Bronchial epithelial cell (primary cell): Measurements from ENCODE around the gene TEX26. TPM values are rescaled to one million over a fixed set of nuclear protein-coding genes. Genes with fewer than 3 reads are reported as not detected.

Experiments used
- DNase-seq: peaks from one replicate; pipeline ENCODE4 v3.0.0-alpha.2; 2010; ENCODE audit warnings: low read depth
- FAIRE-seq: peaks from 2 replicates; lab custom pipeline; 2011; peaks lifted over from hg19 to GRCh38; lab: Jason Lieb, UNC
- H3K27me3 ChIP-seq: 2 replicates; pipeline ENCODE4 v1.5.1; 2011; ENCODE audit warnings: low read length; ENCODE audit not compliant: control insufficient read depth, insufficient read depth
- H3K36me3 ChIP-seq: 2 replicates; pipeline ENCODE4 v1.5.1; 2011; ENCODE audit warnings: low read length; ENCODE audit not compliant: control insufficient read depth, insufficient read depth
- H3K4me3 ChIP-seq: 2 replicates; pipeline ENCODE4 v1.5.1; 2011; ENCODE audit warnings: mild to moderate bottlenecking, low read depth, low read length, control low read depth
- total RNA-seq: library from RNA; depleted of rRNA; stranded (reverse); fragments of >200 nt; gene quantifications from 2 replicates; pipeline ENCODE4 v1.2.1, GENCODE V29; 2014
- TF ChIP-seq, protein P1 (sequence below): IDR thresholded peaks from 2 replicates; pipeline ENCODE4 v1.5.1; 2011; ENCODE audit warnings: mild to moderate bottlenecking, moderate library complexity, low read length, control low read depth, inconsistent platforms; ENCODE audit not compliant: insufficient read depth, severe bottlenecking

TEX26 gene
- total RNA-seq, 1 donor from 2014 or later, result not detected

DNA sequence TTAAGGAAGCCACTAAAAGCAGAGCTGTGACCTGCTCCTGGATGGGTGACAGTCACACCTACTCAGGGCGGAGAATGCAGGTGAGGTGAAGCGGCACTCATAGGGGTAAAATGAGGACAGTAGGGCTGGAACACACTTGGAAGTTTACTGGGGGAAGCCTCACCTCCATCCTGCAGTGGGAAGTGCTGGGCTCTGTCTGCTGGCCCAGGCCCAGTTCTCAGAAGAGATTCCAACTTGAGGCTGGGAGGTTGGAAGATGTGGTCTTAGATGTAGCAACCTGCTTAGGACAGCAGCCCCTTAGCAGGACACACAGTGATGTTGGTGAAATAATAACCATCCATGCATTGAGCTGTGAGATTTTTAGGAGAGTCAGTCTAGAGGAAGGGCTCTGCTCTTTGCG is 21.8 kb upstream of the TEX26 start:
- DNase-seq (no peak), FAIRE-seq (no peak)
- TF ChIP-seq, protein P1, sequence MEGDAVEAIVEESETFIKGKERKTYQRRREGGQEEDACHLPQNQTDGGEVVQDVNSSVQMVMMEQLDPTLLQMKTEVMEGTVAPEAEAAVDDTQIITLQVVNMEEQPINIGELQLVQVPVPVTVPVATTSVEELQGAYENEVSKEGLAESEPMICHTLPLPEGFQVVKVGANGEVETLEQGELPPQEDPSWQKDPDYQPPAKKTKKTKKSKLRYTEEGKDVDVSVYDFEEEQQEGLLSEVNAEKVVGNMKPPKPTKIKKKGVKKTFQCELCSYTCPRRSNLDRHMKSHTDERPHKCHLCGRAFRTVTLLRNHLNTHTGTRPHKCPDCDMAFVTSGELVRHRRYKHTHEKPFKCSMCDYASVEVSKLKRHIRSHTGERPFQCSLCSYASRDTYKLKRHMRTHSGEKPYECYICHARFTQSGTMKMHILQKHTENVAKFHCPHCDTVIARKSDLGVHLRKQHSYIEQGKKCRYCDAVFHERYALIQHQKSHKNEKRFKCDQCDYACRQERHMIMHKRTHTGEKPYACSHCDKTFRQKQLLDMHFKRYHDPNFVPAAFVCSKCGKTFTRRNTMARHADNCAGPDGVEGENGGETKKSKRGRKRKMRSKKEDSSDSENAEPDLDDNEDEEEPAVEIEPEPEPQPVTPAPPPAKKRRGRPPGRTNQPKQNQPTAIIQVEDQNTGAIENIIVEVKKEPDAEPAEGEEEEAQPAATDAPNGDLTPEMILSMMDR, result no peak
- Histone ChIP-seq H3K27me3 (peaks cover 4% of the 10 kb centered on the region), H3K36me3 (no peaks in the 10 kb centered on the region), H3K4me3 (no peak overlapping the region)

DNA sequence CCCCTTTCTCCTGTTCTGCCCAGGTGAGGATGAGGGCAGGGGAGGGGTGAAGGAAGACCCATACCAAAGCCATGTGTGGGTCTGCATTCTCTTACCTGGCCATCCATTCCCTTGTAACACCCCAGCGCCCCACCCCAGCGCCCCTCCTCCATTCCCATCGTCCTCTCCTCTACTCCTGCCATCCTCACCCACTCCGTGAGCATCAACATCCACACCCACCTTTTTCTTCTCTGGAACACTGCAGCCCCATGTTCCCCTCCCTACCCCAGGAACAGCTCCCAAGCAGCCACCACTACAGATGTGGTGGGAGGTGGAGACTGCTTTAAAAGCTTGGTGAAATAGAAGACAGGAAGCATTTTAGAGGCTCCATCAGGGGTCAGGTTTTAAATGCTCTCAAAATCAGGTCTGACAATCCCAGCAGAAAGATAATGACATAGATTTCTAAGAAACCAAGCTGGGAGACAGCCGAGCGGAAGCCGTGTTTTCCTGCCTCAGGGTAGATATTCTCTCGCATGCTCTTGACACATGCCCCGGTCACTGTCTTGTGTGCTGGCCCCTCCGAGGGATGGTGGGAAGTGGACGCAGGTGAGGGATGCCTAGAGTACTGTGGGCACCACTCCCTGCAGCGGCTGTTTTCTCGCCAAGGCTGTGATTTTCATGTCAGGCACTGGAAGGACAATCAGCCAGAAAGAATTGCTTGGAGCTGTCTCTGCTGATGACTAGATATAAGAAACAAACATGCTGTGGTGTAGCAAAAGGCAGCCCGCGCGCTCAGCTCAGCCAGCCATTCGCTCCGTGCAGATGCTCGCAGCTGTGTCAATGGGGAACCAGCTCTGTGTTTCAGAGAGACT is 16.5 kb upstream of the TEX26 start:
- no peak overlapping the region for H3K4me3 ChIP-seq
- no peaks in the 10 kb centered on the region for H3K36me3 ChIP-seq
- no peaks in the 10 kb centered on the region for H3K27me3 ChIP-seq
- DNase-seq (no peak), FAIRE-seq (no peak)
- TF ChIP-seq, protein P1, result no peak

DNA sequence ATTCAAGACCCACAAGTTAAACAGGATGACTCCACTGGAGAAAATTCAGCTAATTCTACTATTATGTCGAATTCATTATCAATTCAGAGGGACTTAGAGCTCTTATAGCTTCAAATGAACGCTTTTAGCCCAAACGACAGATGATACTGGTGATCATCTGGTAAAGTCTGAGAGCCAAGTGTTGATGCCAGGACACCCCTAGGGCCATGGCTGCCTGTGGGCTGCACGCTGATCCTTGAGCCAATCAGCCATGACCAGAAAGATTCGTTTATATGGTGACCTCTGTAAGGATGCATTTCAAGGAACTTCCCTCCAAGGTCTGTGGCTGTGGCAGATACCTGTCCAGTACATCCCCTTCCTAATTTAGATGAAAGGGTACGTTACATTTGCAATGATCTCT is 15.5 kb upstream of the TEX26 start:
- DNase-seq, result no peak
- Histone ChIP-seq H3K4me3 (no peak overlapping the region), H3K36me3 (no peaks in the 10 kb centered on the region), H3K27me3 (no peaks in the 10 kb centered on the region)
- no peak for FAIRE-seq
- TF ChIP-seq, protein P1, result no peak

DNA sequence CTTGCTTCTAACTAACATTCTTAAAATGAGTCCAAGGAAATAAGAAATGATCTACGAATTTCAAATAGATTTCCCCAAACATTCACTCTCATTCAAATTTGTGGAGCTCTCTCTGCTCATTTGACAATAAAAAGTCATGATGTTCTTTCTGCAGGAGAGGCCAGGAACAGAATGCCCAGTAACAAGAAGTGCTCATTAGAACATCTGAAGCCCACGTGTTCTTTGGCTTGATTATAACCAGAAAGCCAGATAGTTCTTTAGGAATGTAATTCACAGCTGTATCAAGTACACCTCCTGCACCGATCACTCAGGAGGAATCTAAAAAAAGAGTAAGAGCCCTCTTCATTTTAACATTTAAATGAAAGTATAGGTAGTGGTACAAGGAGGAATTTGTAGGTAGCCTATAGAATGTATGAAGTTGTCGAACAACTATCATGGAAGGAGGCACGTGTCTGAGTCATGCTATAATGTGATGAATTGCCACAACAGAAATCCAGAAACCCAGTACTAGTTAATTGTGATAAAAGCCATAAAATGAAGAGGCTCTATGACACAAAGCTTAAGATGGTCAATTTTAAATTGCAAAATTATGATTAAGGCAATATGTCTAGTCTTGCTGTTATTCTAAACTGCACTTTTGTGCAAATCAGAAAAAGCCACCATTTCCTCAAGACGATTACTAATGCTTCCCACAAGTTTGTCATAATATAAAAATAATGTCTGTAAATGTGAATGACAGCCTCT is 13.6 kb upstream of the TEX26 start:
- FAIRE-seq (no peak), DNase-seq (peak; percentile 54)
- no peaks in the 10 kb centered on the region for H3K27me3 ChIP-seq
- H3K36me3 ChIP-seq, result no peaks in the 10 kb centered on the region
- no peak overlapping the region for H3K4me3 ChIP-seq
- TF ChIP-seq, protein P1, result no peak

DNA sequence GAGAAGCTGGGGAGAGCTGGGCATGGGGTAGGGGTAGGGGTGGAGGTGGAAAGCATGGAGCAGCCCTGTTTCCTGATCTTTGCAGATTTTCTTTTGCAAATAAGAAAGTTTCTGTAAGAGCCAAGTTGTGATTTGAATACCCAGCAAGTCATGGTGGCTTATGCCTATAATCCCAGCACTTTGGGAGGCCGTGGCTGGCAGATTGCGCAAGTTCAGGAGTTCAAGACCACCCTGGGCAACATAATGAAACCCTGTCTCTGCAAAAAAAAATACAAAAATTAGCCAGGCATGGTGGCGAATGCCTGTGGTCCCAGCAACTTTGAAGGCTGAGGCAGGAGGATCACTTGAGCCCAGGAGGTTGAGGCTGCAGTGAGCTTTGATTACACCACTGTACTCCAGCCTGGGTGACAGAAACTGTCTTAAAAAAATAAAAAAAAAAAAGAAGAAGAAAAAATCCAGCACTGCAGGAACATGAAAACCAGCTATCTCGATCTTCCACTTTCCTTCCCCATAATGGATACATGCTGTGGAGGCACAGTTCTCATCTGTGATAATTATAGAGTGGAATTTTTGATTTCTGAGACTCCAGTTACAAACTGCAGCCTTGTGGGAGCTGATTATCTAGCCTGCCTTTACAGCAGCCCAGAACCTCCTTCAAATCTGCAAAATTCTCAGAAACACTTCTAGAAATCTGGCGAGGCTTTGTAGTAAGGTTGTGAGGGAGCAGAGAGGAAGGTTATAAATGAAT is 12.1 kb upstream of the TEX26 start:
- FAIRE-seq (no peak), DNase-seq (no peak)
- Histone ChIP-seq H3K4me3 (no peak overlapping the region), H3K27me3 (no peaks in the 10 kb centered on the region), H3K36me3 (no peaks in the 10 kb centered on the region)
- TF ChIP-seq, protein P1, result no peak
